Cerebellar nuclear complex (tissue), 1 donor: ENCODE data around the gene GFI1B.
A peak's percentile ranks its signal among the peaks of the same experiment; 100 is the strongest.
"Not testable (repeated sequence)": the region's sequence is repeated elsewhere in the genome, so short reads cannot be mapped to it uniquely, and the experiment has no call there.

Source experiments
- DNase-seq, 2 experiments: peaks; one replicate each; lab custom pipeline; 2025; lab: John Stamatoyannopoulos, UW

Gene GFI1B

DNA sequence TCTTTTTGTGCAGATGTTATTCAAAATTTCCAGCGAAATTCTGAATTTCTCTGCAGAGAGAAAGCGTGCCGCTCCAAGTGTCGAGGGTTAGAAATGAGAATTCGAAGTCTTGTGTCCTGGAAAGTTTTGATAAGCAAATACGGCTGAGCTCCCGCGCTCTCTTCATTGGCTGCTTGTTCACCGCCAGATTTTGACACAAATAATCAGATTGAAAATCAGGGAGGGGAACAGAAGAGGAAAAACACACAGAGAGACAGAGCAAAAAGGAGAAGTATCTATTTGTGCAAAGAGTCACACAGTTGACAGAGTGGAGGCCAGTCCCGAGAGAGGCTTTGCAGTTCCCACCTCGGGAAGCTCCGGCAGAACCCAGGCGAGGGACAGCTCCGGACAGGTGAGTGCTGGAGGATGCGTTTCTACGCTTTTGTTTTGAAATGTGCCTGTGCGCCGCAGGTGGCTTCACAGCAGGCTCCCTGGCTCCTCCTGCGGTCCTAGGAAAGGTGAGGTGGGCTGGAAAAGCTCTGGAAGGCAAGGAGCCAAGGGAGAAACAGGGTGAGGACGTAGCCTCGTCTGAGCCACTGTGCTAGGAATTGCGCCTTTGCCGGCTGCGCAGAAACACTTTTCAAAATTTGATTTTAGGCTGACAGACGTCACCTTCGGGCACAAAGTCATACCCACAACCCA is at the start of gene GFI1B:
GFI1B (plus strand) TSS at position 244 of the 681 bp plus-strand sequence. CDS start 7,985 bp downstream, outside the sequence.
- DNase-seq = no peak

DNA sequence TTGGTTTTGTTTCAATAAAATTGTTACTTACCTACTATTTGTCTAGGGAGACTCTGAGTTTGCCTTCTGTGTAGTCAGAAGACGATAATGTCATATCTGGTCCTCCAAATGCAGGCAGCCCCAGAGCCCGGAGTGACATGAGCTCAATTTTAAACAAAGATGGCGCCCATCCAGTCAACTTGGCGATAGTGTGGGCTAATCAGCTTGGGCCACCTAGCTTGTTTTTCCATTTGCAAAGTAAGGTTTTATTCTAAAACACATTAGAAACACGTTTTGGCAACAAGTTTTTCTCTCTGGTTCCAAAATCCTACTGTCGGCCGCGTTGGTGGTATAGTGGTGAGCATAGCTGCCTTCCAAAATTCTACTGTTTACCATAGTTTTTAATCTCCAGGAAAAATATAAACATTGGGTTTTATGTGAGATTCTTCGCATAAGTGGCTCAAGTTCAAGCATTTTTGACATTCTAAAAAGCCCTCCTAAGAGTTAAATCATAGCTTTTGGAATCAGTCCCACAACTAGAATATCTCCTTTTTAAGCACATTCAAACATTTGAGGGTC is 47.2 kb upstream of the GFI1B start:
- no peak for DNase-seq

DNA sequence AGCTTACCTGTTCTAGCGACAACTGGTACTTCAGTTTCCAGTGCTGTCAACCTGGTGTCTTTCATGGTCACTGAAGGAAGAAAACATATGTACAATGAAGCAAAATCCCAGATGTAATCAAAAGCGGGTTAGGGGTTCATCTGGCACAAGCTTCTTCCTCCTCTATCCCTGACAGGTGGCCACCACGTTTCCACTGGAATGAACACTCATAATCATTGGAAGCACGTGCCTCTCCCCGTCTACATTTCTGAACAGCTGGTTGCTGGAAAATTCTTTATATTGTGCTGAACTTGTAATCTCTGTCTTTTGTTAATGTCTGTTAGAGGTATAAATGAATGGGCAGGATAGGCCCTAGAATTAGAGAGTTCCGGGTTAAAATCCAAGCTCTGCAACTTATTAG is 43.5 kb upstream of the GFI1B start:
- DNase-seq = no peak

DNA sequence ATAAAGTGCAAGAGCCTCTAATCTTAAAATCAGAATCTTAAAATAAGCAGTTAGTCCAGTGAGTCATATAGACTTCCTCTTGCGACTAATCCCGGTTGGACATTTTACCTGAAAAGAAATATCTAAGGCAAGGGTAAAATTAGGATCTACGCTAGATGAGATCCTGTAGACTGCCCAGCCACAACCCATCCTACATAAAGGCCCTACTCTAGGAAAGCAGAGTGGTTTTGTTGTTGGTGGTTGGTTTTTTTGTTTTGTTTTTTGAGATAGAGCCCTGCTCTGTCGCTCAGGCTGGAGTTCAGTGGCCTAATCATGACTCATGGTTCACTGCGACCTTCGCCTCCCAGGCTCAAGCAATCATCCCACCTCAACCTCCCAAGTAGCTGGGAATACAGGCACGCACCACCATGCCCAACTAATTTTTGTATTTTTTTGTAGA is 41.0 kb upstream of the GFI1B start:
- DNase-seq = no peak

- DNase-seq = no peak
Measured at GRCh38 chr9:132939169-132939568, 39.3 kb upstream of the GFI1B start.

DNA sequence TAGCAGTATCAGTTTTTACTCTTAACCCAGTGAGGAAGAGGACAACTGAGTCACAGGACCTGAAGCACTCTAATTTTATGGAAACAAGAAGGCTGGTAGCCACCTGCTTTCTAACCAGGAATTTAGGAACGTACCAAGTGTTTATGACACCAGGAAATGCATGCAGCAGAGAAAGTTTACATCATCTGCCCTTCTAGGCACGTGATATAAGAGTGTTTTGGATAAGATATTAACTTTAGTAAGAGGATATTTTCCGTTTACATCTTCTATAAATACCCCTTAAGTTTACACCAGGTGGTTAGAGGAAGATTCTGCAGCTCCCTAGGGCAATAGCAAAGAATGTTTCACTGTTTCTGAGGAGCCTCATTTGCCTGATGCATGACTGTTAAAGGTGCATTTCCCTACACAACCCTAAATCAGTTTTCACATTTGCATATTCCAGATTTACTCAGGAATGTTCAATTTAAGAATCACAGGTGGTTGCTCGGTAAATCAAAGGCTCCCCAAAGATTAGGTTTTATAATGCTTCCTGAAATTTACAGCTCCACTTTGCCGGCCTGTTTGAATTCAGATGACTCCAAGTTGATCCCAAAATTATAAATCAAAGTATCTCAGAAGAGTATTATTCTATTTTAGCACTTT is 35.8 kb upstream of the GFI1B start:
- DNase-seq = no peak

- no peak for DNase-seq
Measured at GRCh38 chr9:132943651-132944293, 34.7 kb upstream of the GFI1B start.

DNA sequence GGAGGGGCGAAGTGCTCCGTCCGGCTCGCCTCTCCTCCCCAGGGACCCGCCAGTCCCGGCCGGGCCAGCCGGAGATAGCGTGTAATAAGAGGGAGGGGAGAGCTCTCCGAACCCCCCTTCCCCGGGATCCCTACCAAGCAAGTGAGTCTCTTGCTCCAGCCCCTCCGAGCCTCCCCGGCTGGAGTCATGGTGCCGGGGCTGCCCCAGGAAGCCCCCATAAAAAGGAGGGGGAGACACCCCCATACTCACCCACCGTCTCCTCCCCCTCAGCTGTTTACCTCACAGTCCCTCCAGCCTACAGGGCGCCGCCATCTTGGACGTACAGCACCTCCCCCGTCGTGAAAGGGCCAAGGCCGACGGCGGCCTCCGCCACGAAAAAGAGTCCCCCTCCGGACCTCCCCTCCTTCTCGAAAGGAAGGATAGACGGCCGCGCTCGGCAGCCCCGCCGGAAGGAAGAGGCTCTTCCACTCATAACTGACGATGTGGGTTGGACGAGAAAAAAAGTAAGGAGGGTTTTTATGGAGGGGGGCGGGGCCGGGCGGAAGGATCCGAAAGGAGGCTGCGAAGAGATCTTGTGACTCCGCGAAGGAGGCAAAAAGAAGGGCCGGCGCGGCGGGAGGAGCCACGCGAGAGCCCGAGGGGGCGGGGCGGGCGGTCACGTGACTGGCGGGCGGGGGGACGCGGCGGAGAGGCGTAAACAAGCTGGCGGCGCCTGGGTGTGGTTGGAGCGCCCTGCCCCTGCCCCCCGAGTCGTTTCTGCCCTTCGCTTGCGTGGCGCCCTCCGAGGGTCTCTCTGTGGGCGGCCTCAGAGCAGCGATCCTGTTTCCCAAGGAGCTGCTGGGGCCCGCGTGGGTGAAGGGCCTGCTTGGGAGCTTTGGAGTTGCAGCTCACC is 34.0 kb upstream of the GFI1B start, which contains the start of gene TSC1:
TSC1 (minus strand) TSS at position 323 of the 892 bp plus-strand sequence. CDS start 15,744 bp downstream, outside the sequence.
- peak; percentile 56 to 65 for DNase-seq

DNA sequence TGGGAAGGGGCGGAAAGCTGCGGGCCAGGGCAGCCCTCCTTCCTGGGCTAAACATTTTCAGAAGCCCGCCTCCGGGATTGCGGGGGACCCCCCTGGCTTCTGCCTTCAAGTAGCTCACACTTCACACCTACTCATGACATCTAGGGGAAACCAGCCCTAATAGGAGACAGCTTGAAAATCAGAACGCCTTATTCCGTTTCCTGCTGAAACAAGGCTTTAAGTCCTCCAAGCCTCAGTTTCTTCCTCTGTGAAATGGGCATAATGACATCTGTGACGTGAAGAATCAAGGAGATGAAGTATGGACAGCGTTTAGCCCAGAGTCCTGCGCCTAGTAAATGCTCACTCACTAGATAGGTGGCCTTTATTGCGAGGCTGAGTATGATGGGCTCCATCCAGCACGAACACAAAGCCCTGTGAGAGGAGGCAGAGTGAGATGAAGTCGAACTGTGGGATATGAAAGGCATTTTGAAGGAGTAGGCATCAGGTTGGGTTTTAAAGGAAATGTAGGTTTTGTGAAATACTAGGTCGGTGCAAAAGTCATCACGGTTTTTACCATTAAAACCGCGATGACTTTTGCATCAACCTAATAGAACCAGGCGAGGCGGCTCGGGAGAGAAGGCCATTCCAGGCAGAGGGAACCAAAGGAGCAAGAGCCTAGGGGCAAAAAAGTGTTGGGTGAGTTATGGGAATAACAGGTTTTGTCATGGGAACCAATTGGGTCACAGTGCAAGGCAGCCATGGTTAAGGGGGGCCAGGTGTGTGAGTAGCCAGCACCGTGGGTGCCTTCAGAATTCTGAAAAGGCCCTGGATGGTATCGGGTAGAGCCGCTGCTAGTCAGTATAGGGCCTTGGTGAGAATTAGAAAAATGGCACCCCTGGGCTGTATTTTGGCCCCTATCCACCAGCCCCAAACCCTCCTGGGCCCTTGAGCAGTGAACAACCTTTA is 33.0 kb upstream of the GFI1B start:
- no peak for DNase-seq

GRCh38 chr9:132946211-132946610 is 32.3 kb upstream of the GFI1B start:
- DNase-seq = no peak

DNA sequence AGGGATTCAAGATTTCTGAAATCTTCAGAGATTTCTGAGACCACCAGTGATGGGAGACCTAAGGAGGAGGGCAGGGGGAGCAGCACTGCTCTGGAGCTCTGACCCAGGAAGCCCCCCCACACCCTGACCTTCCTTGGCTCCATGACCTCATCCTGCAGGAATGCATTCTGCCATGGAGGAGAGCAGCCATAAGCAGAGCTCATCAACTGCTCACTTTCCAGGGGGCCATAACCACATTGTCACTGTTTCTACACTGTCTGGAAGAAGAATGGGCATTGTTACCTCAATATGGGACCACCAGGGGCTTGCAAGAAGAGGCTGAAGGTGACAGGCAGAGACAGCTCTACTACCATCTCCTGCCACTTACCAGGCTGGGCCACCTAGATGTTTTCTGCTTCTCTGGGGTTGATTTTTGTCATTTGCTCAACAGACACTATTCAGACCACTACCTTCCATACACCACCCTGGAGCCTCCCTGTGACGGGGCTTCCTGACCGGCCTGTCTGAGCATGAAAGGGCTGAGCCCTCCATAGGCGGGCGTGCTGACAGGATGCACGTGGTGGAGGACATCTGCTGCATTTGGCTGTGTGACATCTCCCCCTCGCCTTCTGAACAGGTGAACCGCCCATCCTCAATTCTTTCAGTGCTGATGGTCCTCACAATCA is 31.7 kb upstream of the GFI1B start:
- no peak for DNase-seq

- DNase-seq = no peak
Measured at GRCh38 chr9:132947756-132948155, 30.7 kb upstream of the GFI1B start.

DNA sequence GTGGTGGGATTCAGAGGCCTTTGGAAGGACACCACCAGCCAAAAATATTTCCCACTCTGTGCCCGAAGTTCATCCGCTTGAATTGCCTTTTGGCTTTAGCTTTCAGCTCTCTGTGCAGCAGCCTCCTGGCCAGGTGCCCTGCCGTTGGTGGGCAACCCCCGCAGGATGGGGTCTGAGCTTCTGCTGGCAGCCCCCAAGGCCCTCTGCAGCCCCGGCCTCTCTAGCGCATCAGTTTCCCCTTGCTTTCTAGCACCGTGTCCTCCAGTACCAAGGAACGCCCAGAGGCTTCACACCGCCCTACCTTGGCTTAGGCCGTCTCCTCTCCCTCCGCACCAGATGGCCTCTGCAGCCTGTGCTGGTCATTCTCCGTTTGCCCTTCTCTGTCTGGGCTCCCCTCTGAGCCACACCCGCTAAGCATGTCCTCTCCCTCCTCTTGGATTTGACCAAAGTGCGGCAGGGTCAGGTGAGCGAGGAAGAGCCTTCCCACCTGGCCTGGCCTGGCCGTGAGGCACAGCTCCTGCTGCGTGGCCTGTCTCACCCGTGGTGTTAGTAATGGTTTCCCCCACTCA is 29.9 kb upstream of the GFI1B start:
- peak; percentile 38 to 64 for DNase-seq

DNA sequence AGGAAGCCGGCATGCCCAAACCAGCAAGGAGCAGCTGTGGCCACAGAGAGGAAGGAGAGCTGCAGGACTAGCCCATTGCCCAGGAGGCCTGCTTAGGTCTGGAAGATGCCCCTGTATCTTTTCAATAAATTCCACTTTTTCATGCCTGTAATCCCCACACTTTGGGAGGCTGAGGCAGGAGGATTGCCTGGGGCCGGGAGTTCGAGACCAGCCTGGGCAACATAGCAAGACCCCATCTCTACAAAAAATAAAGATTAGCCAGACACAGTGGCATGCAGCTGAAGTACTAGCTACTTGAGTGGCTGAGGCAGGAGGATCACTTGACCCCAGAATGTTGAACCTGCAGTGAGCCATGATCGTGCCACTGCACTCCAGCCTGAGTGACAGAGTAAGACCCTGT is 28.8 kb upstream of the GFI1B start:
- DNase-seq = no peak

GRCh38 chr9:132955123-132955522 is 23.4 kb upstream of the GFI1B start:
- no peak for DNase-seq

GRCh38 chr9:132955768-132956167 is 22.7 kb upstream of the GFI1B start:
- DNase-seq = no peak

DNA sequence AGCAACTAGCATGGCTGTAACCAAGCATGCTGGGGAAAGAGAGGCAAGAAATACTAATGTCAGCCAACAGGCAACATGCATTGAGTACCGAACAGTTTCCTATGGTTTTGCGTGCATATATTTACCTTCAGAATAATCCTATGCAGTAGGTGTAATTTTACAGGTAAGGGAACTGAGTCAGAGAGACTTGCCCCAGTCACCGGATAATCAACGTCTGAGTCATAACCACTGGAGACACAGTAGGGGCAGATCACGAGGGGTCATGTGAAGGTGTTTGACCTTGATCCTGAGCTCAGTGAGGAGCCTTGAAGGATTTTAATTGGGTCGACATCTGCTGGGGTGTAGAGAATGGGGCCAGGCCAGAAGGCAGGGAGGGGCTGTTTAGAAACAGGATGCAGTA is 20.7 kb upstream of the GFI1B start:
- no peak for DNase-seq

- no peak for DNase-seq
Measured at GRCh38 chr9:132961002-132961401, 17.5 kb upstream of the GFI1B start.

DNA sequence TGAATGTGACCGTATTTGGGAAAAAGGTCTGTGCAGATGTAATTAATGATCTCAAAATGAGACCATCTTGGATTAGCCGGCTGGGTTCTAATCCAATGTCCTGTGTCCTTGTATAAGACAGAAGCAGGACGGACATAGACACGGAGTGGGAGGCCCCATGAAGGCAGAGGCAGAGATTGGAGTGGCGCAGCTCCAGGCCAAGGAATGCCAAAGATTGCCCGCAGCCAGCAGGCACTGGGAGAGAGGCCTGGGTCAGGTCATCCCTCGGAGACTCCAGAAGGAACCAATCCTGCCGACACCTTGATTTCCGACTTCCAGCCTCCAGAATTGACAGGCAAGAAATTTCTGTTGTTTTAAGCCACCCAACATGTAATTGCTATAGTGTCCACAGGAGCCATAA is 13.0 kb upstream of the GFI1B start:
- no peak for DNase-seq

- not testable (repeated sequence) for DNase-seq
Measured at GRCh38 chr9:132967908-132968307, 10.6 kb upstream of the GFI1B start.
